OCI-LY1 (cell line): ENCODE measurements around the gene BYSL.

Experiments
- H2AFZ ChIP-seq: fragments of 200-600 bp; sonication (generic), shearing (Covaris generic); 2 replicates; pipeline ENCODE4 v1.6.0; 2014; ENCODE audit warnings: antibody characterized with exemption, mild to moderate bottlenecking, low read length
- H3F3A ChIP-seq: fragments of 200-600 bp; sonication (generic), shearing (Covaris generic); 2 replicates; pipeline ENCODE4 v1.6.0; 2014; ENCODE audit warnings: mild to moderate bottlenecking, antibody characterized with exemption, low read length, moderate library complexity; ENCODE audit not compliant: insufficient read depth
- H3K27ac ChIP-seq: fragments of 200-600 bp; sonication (generic); 2 replicates; pipeline ENCODE4 v1.5.1; 2014; ENCODE audit warnings: low read length, mixed run types, mild to moderate bottlenecking, low read depth; ENCODE audit not compliant: poor library complexity, severe bottlenecking
- H3K27me3 ChIP-seq: fragments of 200-600 bp; sonication (generic); 2 replicates; pipeline ENCODE4 v1.6.0; 2014; ENCODE audit warnings: antibody characterized with exemption, mild to moderate bottlenecking, low read length, moderate library complexity; ENCODE audit not compliant: insufficient read depth
- H3K36me3 ChIP-seq: fragments of 200-600 bp; sonication (generic); 2 replicates; pipeline ENCODE4 v1.6.1; 2014; ENCODE audit warnings: mild to moderate bottlenecking, antibody characterized with exemption, low read length, moderate library complexity, mixed read lengths; ENCODE audit not compliant: insufficient read depth
- H3K4me1 ChIP-seq: fragments of 200-600 bp; sonication (generic); 2 replicates; pipeline ENCODE4 v1.5.1; 2014; ENCODE audit warnings: mild to moderate bottlenecking, low read length, moderate library complexity; ENCODE audit not compliant: insufficient read depth, severe bottlenecking
- H3K4me2 ChIP-seq: fragments of 200-600 bp; sonication (generic), shearing (Covaris generic); 2 replicates; pipeline ENCODE4 v1.6.1; 2014; ENCODE audit warnings: low read length
- H3K4me3 ChIP-seq: fragments of 200-600 bp; sonication (generic); 2 replicates; pipeline ENCODE4 v1.5.1; 2014; ENCODE audit warnings: low read length, low read depth, mild to moderate bottlenecking, mixed read lengths; ENCODE audit not compliant: poor library complexity, severe bottlenecking
- H3K79me2 ChIP-seq: fragments of 200-600 bp; shearing (Covaris generic); 2 replicates; pipeline ENCODE4 v1.6.1; 2016; ENCODE audit warnings: mixed run types, low read length, mixed read lengths; ENCODE audit not compliant: insufficient read depth
- H3K9ac ChIP-seq: fragments of 200-600 bp; sonication (generic), shearing (Covaris generic); 2 replicates; pipeline ENCODE4 v1.6.1; 2014; ENCODE audit warnings: mild to moderate bottlenecking, low read length, mixed read lengths
- H3K9me2 ChIP-seq: fragments of 200-600 bp; sonication (generic), shearing (Covaris generic); 2 replicates; pipeline ENCODE4 v1.6.1; 2014; ENCODE audit warnings: low read depth, mild to moderate bottlenecking, low read length, mixed read lengths
- H3K9me3 ChIP-seq: fragments of 200-600 bp; shearing (Covaris generic); 2 replicates; pipeline ENCODE4 v1.6.1; 2014; ENCODE audit warnings: low read length, mixed read lengths
- H4K20me1 ChIP-seq: fragments of 200-600 bp; sonication (generic), shearing (Covaris generic); 2 replicates; pipeline ENCODE4 v1.6.0; 2016; ENCODE audit warnings: mild to moderate bottlenecking, low read length; ENCODE audit not compliant: insufficient read depth
- CTCF ChIP-seq: fragments of 200-600 bp; sonication (generic), shearing (Covaris generic); IDR thresholded peaks from 2 replicates; pipeline ENCODE4 v1.5.1; 2017; ENCODE audit warnings: mild to moderate bottlenecking, antibody characterized with exemption, low read length, moderate library complexity, mixed read lengths
- EZH2 ChIP-seq: fragments of 200-600 bp; sonication (generic), shearing (Covaris generic); IDR thresholded peaks from 2 replicates; pipeline ENCODE4 v1.8.0; 2017; ENCODE audit warnings: borderline replicate concordance, mixed run types, mild to moderate bottlenecking, antibody characterized with exemption, low read length, moderate library complexity, mixed read lengths

The BYSL gene

GRCh38 chr6:41914343-41914742, 7.0 kb upstream of the BYSL start:
- no peak for TF ChIP-seq CTCF
- TF ChIP-seq EZH2, result no peak
- 0 out of 2 replicates have a peak, but pooled peaks cover 2% of the 10 kb centered on the region for H3K79me2 ChIP-seq
- no peak overlapping the region for H3K27ac ChIP-seq
- no peaks in the 10 kb centered on the region for H4K20me1 ChIP-seq
- H3K9me3 ChIP-seq, result no peaks in the 10 kb centered on the region
- H3K9me2 ChIP-seq, result no peaks in the 10 kb centered on the region
- no peak overlapping the region for H3K9ac ChIP-seq
- no peaks in the 10 kb centered on the region for H3K27me3 ChIP-seq
- no peak overlapping the region for H3K4me3 ChIP-seq
- H3F3A ChIP-seq, result no peaks in the 10 kb centered on the region
- no peak overlapping the region for H2AFZ ChIP-seq
- H3K36me3 ChIP-seq, result peaks cover 42% of the 10 kb centered on the region
- peaks cover 3% of the 10 kb centered on the region for H3K4me1 ChIP-seq
- H3K4me2 ChIP-seq, result no peak overlapping the region

DNA sequence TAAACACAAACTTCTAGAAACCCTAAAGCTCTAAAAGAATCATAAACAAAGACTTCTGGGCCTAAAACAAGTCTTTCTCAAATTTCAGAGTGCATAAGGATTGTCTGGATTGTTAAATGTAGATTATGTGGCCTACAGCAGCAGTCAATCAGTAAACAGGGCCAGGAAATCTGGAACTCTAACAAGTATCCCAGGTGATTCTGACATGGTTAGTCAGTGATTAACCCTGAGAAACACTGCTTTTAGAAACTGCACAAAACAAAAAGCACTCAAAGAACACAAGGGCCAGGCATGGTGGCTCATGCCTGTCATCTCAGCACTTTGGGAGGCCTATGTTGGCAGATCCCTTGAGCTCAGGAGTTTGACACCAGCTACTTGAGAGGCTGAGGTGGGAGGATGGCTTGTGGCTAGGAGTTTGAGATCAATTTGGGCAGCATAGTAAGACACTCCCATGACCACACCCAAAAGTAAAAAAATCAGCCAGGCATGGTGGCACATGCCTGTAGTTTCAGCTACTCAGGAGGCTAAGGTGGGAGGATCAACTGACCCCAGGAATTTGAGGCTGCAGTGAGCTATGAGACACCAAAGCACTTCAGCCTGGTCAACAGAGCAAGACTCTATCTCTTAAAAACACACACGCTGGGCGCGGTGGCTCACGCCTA, 6.3 kb upstream of the BYSL start:
- no peaks in the 10 kb centered on the region for H4K20me1 ChIP-seq
- H3K9me2 ChIP-seq, result no peaks in the 10 kb centered on the region
- peaks cover 10% of the 10 kb centered on the region for H3K4me1 ChIP-seq
- no peak overlapping the region for H3K4me3 ChIP-seq
- peaks cover 9% of the 10 kb centered on the region for H3K79me2 ChIP-seq
- no peaks in the 10 kb centered on the region for H3F3A ChIP-seq
- H3K27me3 ChIP-seq, result no peaks in the 10 kb centered on the region
- H3K9me3 ChIP-seq, result no peaks in the 10 kb centered on the region
- H3K36me3 ChIP-seq, result peaks cover 40% of the 10 kb centered on the region
- no peak overlapping the region for H2AFZ ChIP-seq
- TF ChIP-seq EZH2 (no peak), CTCF (no peak)
- H3K27ac ChIP-seq, result no peak overlapping the region
- H3K9ac ChIP-seq, result no peak overlapping the region
- no peak overlapping the region for H3K4me2 ChIP-seq

- Histone ChIP-seq H3K79me2 (peaks cover 27% of the 10 kb centered on the region), H3K4me1 (peaks cover 20% of the 10 kb centered on the region), H3K9me2 (no peaks in the 10 kb centered on the region), H3K4me2 (no peak overlapping the region), H3K36me3 (peaks cover 33% of the 10 kb centered on the region; the same call in 1 of the 2 replicates), H3F3A (no peaks in the 10 kb centered on the region), H4K20me1 (no peaks in the 10 kb centered on the region), H3K27ac (no peak overlapping the region), H3K9me3 (no peaks in the 10 kb centered on the region), H3K27me3 (no peaks in the 10 kb centered on the region), H3K4me3 (no peak overlapping the region), H2AFZ (no peak overlapping the region), H3K9ac (no peak overlapping the region)
- TF ChIP-seq EZH2 (no peak), CTCF (no peak)
Measured at GRCh38 chr6:41917528-41917927, 3.8 kb upstream of the BYSL start.
